ENCODE measurements around the gene AZU1.
"Not testable (repeated sequence)": the region's sequence is repeated elsewhere in the genome, so short reads cannot be mapped to it uniquely, and the experiment has no call there.

Gene AZU1

GRCh38 chr19:831407-832369 is 4.1 kb downstream of the AZU1 start:
- DNase-seq: no peak

- DNase-seq: no peak
Measured at GRCh38 chr19:834216-834615, 6.6 kb downstream of the AZU1 start.

DNA sequence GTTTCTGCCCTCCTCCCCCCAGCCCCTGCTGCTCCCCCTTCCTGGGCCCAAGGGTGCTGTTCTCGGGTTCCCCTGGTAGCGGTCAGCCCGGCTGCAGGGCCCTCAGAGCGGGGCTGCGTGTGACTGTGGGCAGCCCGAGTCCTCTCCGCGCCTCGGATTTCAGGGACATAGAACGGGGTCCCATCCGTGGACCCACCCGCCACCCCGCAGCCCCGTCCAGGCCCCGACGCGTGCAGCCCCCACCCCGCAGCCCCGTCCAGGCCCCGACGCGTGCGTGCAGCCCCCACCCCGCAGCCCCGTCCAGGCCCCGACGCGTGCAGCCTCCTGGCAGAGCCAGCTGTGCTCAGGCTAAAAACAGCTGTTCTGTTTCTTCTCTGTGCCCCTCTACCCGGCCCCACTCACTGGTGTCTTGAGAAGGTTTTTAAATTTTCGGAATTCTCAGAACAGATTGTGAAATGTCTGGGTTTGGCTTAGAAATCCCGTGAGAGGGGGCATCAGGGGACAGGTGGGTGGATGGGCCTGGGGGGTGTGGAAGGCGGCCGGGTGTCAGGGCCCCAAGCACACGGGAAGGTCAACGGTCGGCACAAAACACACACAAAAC is 7.7 kb downstream of the AZU1 start:
- no peak for DNase-seq

GRCh38 chr19:840519-841206 is 13.0 kb downstream of the AZU1 start, which contains the start of gene PRTN3:
TSS of gene PRTN3 (plus strand) at chr19:840999. CDS start at chr19:841009, 10 bp downstream.
- DNase-seq: no peak

DNA sequence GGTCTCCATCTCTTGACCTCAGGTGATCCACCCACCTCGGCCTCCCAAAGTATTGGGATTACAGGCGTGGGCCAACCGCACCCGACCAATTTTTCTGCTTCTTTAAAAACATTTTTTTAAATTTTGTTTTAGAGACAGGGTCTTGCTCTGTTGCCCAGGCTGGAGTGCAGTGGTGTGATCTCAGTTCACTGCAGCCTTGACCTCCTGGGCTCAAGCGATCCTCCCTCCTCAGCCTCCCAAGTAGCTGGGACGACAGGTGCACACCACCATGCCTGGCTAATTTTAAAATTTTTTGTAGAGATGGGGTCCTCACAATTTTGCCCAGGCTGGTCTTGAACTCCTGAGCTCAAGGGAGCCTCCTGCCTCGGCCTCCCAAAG is 15.2 kb downstream of the AZU1 start:
- DNase-seq: not testable (repeated sequence)

DNA sequence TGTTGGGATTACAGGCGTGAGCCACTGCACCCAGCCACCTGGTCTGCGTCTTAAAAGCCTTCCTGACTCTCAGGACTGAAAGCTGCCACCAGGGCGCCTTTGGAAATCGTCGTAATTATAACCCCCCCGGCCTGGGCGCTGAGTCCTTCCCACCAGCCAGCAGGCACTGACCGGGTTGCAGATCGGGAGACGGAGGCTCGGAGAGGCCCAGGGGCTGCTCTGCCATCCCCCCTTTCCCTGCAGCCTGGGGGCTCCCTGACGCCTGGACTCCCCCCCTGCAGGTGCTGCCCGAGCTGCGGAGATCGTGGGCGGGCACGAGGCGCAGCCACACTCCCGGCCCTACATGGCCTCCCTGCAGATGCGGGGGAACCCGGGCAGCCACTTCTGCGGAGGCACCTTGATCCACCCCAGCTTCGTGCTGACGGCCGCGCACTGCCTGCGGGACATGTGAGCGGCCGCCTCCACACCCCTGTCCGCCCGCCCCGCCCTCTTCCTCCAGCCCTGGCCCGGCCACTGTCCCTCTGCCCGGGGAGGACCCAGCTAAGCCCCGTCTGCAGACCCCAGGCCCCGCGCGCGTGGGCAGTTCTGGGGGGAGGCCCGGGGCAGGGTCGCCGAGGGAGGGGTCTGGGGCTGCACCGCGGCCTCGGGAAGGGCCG is 15.7 kb downstream of the AZU1 start:
- DNase-seq: no peak

GRCh38 chr19:843836-844545 is 16.4 kb downstream of the AZU1 start:
- DNase-seq: no peak

GRCh38 chr19:844546-844971 is 16.9 kb downstream of the AZU1 start:
- no peak for DNase-seq

DNA sequence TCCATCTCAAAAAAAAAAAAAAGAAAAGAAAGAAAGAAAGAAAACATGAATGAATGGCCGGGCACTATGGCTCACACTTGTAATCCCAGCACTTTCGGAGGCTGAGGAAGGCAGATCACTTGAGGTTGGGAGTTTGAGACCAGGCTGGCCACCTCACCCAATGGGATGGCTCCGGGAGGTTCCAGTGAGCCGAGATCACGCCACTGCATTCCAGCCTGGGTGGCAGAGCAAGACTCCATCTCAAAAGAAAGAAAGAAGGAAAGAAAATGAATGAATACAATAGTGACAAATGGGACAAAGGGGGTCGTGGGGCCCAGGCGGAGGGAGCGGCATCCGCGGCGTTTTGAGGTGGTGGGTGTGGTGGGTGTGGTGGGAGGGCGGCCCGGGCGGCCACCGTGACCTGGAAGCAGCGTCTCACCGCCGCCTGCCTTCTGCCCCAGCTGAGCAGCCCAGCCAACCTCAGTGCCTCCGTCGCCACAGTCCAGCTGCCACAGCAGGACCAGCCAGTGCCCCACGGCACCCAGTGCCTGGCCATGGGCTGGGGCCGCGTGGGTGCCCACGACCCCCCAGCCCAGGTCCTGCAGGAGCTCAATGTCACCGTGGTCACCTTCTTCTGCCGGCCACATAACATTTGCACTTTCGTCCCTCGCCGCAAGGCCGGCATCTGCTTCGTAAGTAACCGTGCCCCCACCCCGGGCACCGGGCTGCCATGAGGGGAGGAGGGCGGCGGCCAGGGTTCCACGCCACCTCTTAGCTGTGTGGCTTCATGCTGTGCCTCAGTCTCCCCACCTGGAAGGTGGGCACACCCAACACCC is 18.3 kb downstream of the AZU1 start:
- DNase-seq: no peak

GRCh38 chr19:848386-848921 is 20.8 kb downstream of the AZU1 start:
- no peak for DNase-seq

DNA sequence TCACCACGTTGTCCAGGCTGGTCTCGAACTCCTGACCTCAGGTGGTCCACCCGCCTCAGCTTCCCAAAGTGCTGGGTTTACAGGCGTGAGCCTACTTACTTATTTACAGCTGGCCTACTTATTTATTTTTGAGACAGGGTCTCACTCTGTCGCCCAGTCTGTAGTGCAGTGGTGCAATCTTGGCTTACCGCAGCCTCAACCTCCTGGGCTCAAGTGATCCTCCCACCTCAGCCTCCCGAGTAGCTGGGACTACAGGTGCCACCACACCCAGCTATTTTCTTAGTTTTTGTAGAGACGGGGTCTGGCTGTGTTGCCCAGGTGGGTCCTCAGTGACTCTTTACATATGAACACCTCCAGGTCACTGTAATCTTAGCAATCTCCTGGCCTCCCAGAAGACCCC is 21.6 kb downstream of the AZU1 start:
- not testable (repeated sequence) for DNase-seq

DNA sequence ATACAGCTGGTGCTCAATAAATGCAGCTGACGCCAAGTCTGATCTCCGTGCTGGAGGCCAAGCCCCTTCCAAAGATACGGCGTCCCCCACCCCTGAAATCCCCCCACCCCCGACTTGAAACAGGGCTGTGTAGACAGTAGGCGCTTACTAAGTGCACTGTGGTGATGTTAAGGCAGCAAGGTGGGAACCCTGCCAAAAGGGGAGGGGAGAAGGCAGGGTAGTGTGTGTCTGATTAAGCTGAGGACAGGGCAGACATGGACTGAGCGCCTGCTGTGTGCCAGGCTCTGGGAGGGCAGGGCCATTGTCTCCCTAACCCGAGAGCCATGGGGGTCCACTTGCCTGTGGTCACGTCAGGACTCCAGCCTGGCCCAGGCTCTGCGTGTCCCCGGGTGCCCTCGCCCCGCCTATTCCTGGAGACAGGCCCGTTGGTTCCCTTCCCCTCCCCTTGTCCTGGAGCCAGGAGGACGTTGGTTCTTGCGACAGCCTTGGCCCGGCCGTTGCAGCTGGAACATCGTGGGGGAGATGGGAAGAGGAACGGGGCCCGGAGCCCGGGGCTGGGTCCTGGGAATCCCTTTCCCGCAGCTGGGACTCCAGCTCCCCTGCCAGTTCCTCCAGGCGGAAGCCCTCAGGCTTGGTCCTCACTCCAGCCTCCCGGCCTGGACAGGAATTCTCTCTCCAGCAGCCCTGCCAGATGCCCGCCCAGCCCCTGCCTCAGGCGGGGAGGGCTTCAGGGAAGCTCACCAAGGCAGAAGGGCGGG is 22.8 kb downstream of the AZU1 start:
- DNase-seq: no peak

DNA sequence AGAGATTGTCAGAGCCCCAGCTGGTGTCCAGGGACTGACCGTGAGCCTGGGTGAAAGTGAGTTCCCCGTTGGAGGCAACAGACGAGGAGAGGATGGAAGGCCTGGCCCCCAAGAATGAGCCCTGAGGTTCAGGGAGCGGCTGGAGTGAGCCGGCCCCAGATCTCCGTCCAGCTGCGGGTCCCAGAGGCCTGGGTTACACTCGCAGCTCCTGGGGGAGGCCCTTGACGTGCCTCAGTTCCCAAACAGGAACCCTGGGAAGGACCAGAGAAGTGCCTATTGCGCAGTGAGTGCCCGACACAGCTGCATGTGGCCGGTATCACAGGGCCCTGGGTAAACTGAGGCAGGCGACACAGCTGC is 23.3 kb downstream of the AZU1 start:
- no peak for DNase-seq

- no peak for DNase-seq
Measured at GRCh38 chr19:852136-853013, 24.7 kb downstream of the AZU1 start, which contains the start of gene ELANE. TSS of gene ELANE (plus strand) at chr19:852303. CDS start at chr19:852329, 26 bp downstream.

GRCh38 chr19:853014-853585 is 25.5 kb downstream of the AZU1 start:
- no peak for DNase-seq

DNA sequence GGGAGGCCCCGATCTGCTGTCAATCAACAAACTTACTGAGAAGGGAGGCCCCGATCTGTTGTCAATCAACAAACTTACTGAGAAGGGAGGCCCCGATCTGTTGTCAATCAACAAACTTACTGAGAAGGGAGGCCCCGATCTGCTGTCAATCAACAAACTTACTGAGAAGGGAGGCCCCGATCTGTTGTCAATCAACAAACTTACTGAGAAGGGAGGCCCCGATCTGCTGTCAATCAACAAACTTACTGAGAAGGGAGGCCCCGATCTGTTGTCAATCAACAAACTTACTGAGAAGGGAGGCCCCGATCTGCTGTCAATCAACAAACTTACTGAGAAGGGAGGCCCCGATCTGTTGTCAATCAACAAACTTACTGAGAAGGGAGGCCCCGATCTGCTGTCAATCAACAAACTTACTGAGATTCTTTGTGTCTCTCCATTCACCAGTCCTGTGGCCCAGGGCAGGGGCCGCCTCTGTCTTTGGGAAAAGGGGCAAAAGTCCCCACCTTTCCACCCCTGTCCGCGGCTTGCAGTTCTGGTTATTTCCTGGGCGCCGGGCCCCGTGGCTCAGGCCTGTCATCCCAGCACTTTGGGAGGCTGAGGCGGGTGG is 26.1 kb downstream of the AZU1 start:
- DNase-seq: not testable (repeated sequence)

DNA sequence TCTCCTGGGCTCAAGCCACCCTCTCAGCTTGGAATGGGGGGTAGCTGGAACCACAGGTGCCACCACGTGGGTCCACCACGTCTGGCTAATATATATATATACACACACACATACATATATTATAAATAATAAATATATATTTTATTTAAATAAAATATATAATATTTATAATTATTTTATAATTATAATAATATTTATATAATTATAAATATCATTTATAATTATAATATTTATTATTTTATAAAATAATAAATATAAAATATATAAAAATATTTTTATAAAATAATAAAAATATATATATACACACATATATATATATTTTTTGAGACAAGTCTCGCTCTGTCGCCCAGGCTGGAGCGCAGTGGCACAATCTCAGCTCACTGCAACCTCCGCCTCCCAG is 26.9 kb downstream of the AZU1 start:
- no peak for DNase-seq

GRCh38 chr19:855142-855541 is 27.5 kb downstream of the AZU1 start:
- no peak for DNase-seq

Measured in NCI-H1092 (cell line).